ENCODE measurements around the gene ARHGAP30.

Gene ARHGAP30

DNA sequence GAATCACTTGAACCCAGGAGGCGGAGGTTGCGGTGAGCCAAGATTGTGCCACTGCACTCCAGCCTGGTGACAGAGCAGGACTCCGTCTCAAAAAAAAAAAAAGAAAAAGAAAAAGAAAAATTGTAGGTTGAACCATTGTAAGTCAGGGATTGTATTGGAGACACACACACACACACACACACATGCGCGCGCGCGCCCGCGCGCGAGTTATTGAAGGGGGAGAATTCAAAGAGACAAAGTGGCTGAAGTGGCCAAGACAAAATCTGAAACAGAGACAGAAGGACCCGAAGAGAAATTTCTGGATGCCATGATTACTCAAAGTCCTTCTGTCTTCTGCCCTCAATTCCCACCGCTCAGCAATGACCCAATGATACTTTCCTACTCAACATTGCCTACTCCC lies 24.8 kb upstream of the ARHGAP30 start:
- no peak overlapping the region for H3K18ac ChIP-seq (ENCODE audit: low read length)
- H3K79me1 ChIP-seq (ENCODE audit: low read depth, low read length) = no peaks in the 10 kb centered on the region
- H3K36me3 ChIP-seq (replicated peaks in 1 of 2; ENCODE audit: control insufficient read depth in 2 of 2, insufficient read depth in 2 of 2, low read length in 2 of 2) = peaks cover under 1 to 7% of the 10 kb centered on the region in 2 donors
- H2BK15ac ChIP-seq (ENCODE audit: low read length) = no peak overlapping the region
- no peak overlapping the region for H4K91ac ChIP-seq (ENCODE audit: low read depth, low read length, poor library complexity)
- H2BK120ac ChIP-seq (ENCODE audit: low read depth, low read length) = no peak overlapping the region
- no peak overlapping the region for H4K8ac ChIP-seq (ENCODE audit: low read depth, low read length)
- H3K4me1 ChIP-seq (ENCODE audit: control insufficient read depth in 2 of 2, insufficient read depth in 1 of 2, low read depth in 1 of 2, low read length in 2 of 2) = peaks cover 2 to 8% of the 10 kb centered on the region in 2 donors
- H3K27me3 ChIP-seq (ENCODE audit: control insufficient read depth in 3 of 3, insufficient read depth in 3 of 3, low read depth in 1 of 3, low read length in 3 of 3) = peaks cover 0 to 30% (median 0%) of the 10 kb centered on the region in 3 experiments
- no peak overlapping the region for H2AK5ac ChIP-seq (ENCODE audit: low read depth, low read length)
- no CpG with 5 or more reads among the region's 14 CpGs for WGBS, 2 donors (ENCODE audit: extremely low coverage in 2 of 2, insufficient read length in 2 of 2, insufficient replicate concordance in 1 of 2)
- no peak overlapping the region for H2AFZ ChIP-seq (ENCODE audit: low read length)
- no peak for DNase-seq (ENCODE audit: low spot score)
- no peak overlapping the region for H3K4me2 ChIP-seq (ENCODE audit: insufficient read depth, low read length, poor library complexity, severe bottlenecking)
- H2BK5ac ChIP-seq (ENCODE audit: low read length) = no peak overlapping the region
- H2BK12ac ChIP-seq (ENCODE audit: low read length) = no peak overlapping the region
- no peak overlapping the region for H3K27ac ChIP-seq (replicated peaks; ENCODE audit: low read length)
- no peak overlapping the region for H3K4ac ChIP-seq (ENCODE audit: low read length)
- no peak overlapping the region for H3K9ac ChIP-seq (ENCODE audit: low read depth, low read length, poor library complexity)
- no peak overlapping the region for H3K14ac ChIP-seq (ENCODE audit: low read length)
- H3K23ac ChIP-seq (ENCODE audit: low read depth, low read length, poor library complexity) = no peak overlapping the region
- H3K4me3 ChIP-seq (ENCODE audit: low read length in 2 of 2) = no peak overlapping the region
- H3K9me3 ChIP-seq (replicated peaks in 1 of 2; ENCODE audit: control insufficient read depth in 2 of 2, insufficient read depth in 1 of 2, low read depth in 1 of 2, low read length in 2 of 2) = no peaks in the 10 kb centered on the region

GRCh38 chr1:161092621-161093028 lies 22.9 kb upstream of the ARHGAP30 start:
- H3K36me3 ChIP-seq (replicated peaks in 1 of 2; ENCODE audit: control insufficient read depth in 2 of 2, insufficient read depth in 2 of 2, low read length in 2 of 2) = no peaks in the 10 kb centered on the region
- H3K4ac ChIP-seq (ENCODE audit: low read length) = no peak overlapping the region
- no peak overlapping the region for H3K23ac ChIP-seq (ENCODE audit: low read depth, low read length, poor library complexity)
- H2AFZ ChIP-seq (ENCODE audit: low read length) = no peak overlapping the region
- H3K4me2 ChIP-seq (ENCODE audit: insufficient read depth, low read length, poor library complexity, severe bottlenecking) = no peak overlapping the region
- H3K27ac ChIP-seq (replicated peaks; ENCODE audit: low read length) = no peak overlapping the region
- no peak overlapping the region for H2BK15ac ChIP-seq (ENCODE audit: low read length)
- H2AK5ac ChIP-seq (ENCODE audit: low read depth, low read length) = no peak overlapping the region
- no CpG with 5 or more reads among the region's 3 CpGs for WGBS, 2 donors (ENCODE audit: extremely low coverage in 2 of 2, insufficient read length in 2 of 2, insufficient replicate concordance in 1 of 2)
- no peak for DNase-seq (ENCODE audit: low spot score)
- peaks cover 0 to 3% of the 10 kb centered on the region in 2 donors for H3K4me1 ChIP-seq (ENCODE audit: control insufficient read depth in 2 of 2, insufficient read depth in 1 of 2, low read depth in 1 of 2, low read length in 2 of 2)
- no peak overlapping the region for H4K8ac ChIP-seq (ENCODE audit: low read depth, low read length)
- no peak overlapping the region for H3K14ac ChIP-seq (ENCODE audit: low read length)
- no peak overlapping the region for H3K18ac ChIP-seq (ENCODE audit: low read length)
- no peaks in the 10 kb centered on the region for H3K79me1 ChIP-seq (ENCODE audit: low read depth, low read length)
- H3K27me3 ChIP-seq (ENCODE audit: control insufficient read depth in 3 of 3, insufficient read depth in 3 of 3, low read depth in 1 of 3, low read length in 3 of 3) = peaks cover 0 to 47% (median 0%) of the 10 kb centered on the region in 3 experiments
- no peak overlapping the region for H2BK5ac ChIP-seq (ENCODE audit: low read length)
- H3K4me3 ChIP-seq (ENCODE audit: low read length in 2 of 2) = no peak overlapping the region
- H3K9me3 ChIP-seq (replicated peaks in 1 of 2; ENCODE audit: control insufficient read depth in 2 of 2, insufficient read depth in 1 of 2, low read depth in 1 of 2, low read length in 2 of 2) = no peaks in the 10 kb centered on the region
- H4K91ac ChIP-seq (ENCODE audit: low read depth, low read length, poor library complexity) = no peak overlapping the region
- H2BK120ac ChIP-seq (ENCODE audit: low read depth, low read length) = no peak overlapping the region
- no peak overlapping the region for H3K9ac ChIP-seq (ENCODE audit: low read depth, low read length, poor library complexity)
- no peak overlapping the region for H2BK12ac ChIP-seq (ENCODE audit: low read length)

GRCh38 chr1:161091796-161092507 lies 22.3 kb upstream of the ARHGAP30 start:
- Histone ChIP-seq H3K4ac (ENCODE audit: low read length) (no peak overlapping the region), H2AK5ac (ENCODE audit: low read depth, low read length) (no peak overlapping the region), H2BK12ac (ENCODE audit: low read length) (no peak overlapping the region), H3K27me3 (ENCODE audit: control insufficient read depth in 3 of 3, insufficient read depth in 3 of 3, low read depth in 1 of 3, low read length in 3 of 3) (peaks cover 0 to 54% (median 0%) of the 10 kb centered on the region in 3 experiments), H2AFZ (ENCODE audit: low read length) (no peak overlapping the region), H4K8ac (ENCODE audit: low read depth, low read length) (no peak overlapping the region), H3K79me1 (ENCODE audit: low read depth, low read length) (no peaks in the 10 kb centered on the region), H3K9me3 (replicated peaks in 1 of 2; ENCODE audit: control insufficient read depth in 2 of 2, insufficient read depth in 1 of 2, low read depth in 1 of 2, low read length in 2 of 2) (no peaks in the 10 kb centered on the region), H3K4me1 (ENCODE audit: control insufficient read depth in 2 of 2, insufficient read depth in 1 of 2, low read depth in 1 of 2, low read length in 2 of 2) (no peaks in the 10 kb centered on the region), H2BK15ac (ENCODE audit: low read length) (no peak overlapping the region), H3K23ac (ENCODE audit: low read depth, low read length, poor library complexity) (no peak overlapping the region), H3K36me3 (replicated peaks in 1 of 2; ENCODE audit: control insufficient read depth in 2 of 2, insufficient read depth in 2 of 2, low read length in 2 of 2) (no peaks in the 10 kb centered on the region), H3K18ac (ENCODE audit: low read length) (no peak overlapping the region), H2BK5ac (ENCODE audit: low read length) (no peak overlapping the region), H4K91ac (ENCODE audit: low read depth, low read length, poor library complexity) (no peak overlapping the region), H3K9ac (ENCODE audit: low read depth, low read length, poor library complexity) (no peak overlapping the region), H3K4me2 (ENCODE audit: insufficient read depth, low read length, poor library complexity, severe bottlenecking) (no peak overlapping the region), H3K14ac (ENCODE audit: low read length) (no peak overlapping the region), H2BK120ac (ENCODE audit: low read depth, low read length) (no peak overlapping the region), H3K4me3 (ENCODE audit: low read length in 2 of 2) (no peak overlapping the region), H3K27ac (replicated peaks; ENCODE audit: low read length) (no peak overlapping the region)
- no peak for DNase-seq (ENCODE audit: low spot score)
- WGBS, 2 donors (ENCODE audit: extremely low coverage in 2 of 2, insufficient read length in 2 of 2, insufficient replicate concordance in 1 of 2) = no CpG with 5 or more reads among the region's 7 CpGs

- H3K23ac ChIP-seq (ENCODE audit: low read depth, low read length, poor library complexity) = no peak overlapping the region
- H2BK15ac ChIP-seq (ENCODE audit: low read length) = no peak overlapping the region
- no peak overlapping the region for H3K4me3 ChIP-seq (ENCODE audit: low read length in 2 of 2)
- WGBS, 2 donors (ENCODE audit: extremely low coverage in 2 of 2, insufficient read length in 2 of 2, insufficient replicate concordance in 1 of 2) = no CpG with 5 or more reads among the region's 5 CpGs
- no peaks in the 10 kb centered on the region for H3K79me1 ChIP-seq (ENCODE audit: low read depth, low read length)
- H2BK120ac ChIP-seq (ENCODE audit: low read depth, low read length) = no peak overlapping the region
- H3K14ac ChIP-seq (ENCODE audit: low read length) = no peak overlapping the region
- no peak overlapping the region for H4K8ac ChIP-seq (ENCODE audit: low read depth, low read length)
- H3K4ac ChIP-seq (ENCODE audit: low read length) = no peak overlapping the region
- no peak overlapping the region for H3K27ac ChIP-seq (replicated peaks; ENCODE audit: low read length)
- no peak overlapping the region for H4K91ac ChIP-seq (ENCODE audit: low read depth, low read length, poor library complexity)
- no peak overlapping the region for H2BK5ac ChIP-seq (ENCODE audit: low read length)
- no peak overlapping the region for H2AK5ac ChIP-seq (ENCODE audit: low read depth, low read length)
- H3K4me1 ChIP-seq (ENCODE audit: control insufficient read depth in 2 of 2, insufficient read depth in 1 of 2, low read depth in 1 of 2, low read length in 2 of 2) = no peaks in the 10 kb centered on the region
- no peak overlapping the region for H3K18ac ChIP-seq (ENCODE audit: low read length)
- H3K4me2 ChIP-seq (ENCODE audit: insufficient read depth, low read length, poor library complexity, severe bottlenecking) = no peak overlapping the region
- H2AFZ ChIP-seq (ENCODE audit: low read length) = no peak overlapping the region
- H3K36me3 ChIP-seq (replicated peaks in 1 of 2; ENCODE audit: control insufficient read depth in 2 of 2, insufficient read depth in 2 of 2, low read length in 2 of 2) = no peaks in the 10 kb centered on the region
- no peak overlapping the region for H2BK12ac ChIP-seq (ENCODE audit: low read length)
- DNase-seq (ENCODE audit: low spot score) = no peak
- no peaks in the 10 kb centered on the region for H3K9me3 ChIP-seq (replicated peaks in 1 of 2; ENCODE audit: control insufficient read depth in 2 of 2, insufficient read depth in 1 of 2, low read depth in 1 of 2, low read length in 2 of 2)
- H3K27me3 ChIP-seq (ENCODE audit: control insufficient read depth in 3 of 3, insufficient read depth in 3 of 3, low read depth in 1 of 3, low read length in 3 of 3) = peaks cover 0 to 57% (median 0%) of the 10 kb centered on the region in 3 experiments
- no peak overlapping the region for H3K9ac ChIP-seq (ENCODE audit: low read depth, low read length, poor library complexity)
Observed at GRCh38 chr1:161091093-161091492, 21.4 kb upstream of the ARHGAP30 start.
